Urinary bladder (tissue), 4 donors: ENCODE measurements around the gene WNT4. TPM values are rescaled to one million over a fixed set of nuclear protein-coding genes. Genes with fewer than 3 reads are reported as not detected.
A peak's percentile ranks its signal among the peaks of the same experiment; 100 is the strongest.

Experiments used
- DNase-seq: peaks from one replicate; pipeline ENCODE4 v3.0.0-alpha.2; 2015; ENCODE audit errors: extremely low spot score
- H3K27ac ChIP-seq: one replicate; pipeline ENCODE4 v1.5.1; 2013; ENCODE audit warnings: low read depth, mild to moderate bottlenecking, moderate library complexity
- H3K36me3 ChIP-seq: one replicate; pipeline ENCODE4 v1.6.1; 2013; ENCODE audit warnings: mild to moderate bottlenecking, moderate library complexity; ENCODE audit not compliant: insufficient read depth
- H3K4me1 ChIP-seq: one replicate; pipeline ENCODE4 v1.6.1; 2013; ENCODE audit warnings: mild to moderate bottlenecking, moderate library complexity; ENCODE audit not compliant: insufficient read depth
- H3K4me3 ChIP-seq: one replicate; pipeline ENCODE4 v1.5.1; 2013; ENCODE audit warnings: low read depth, low read length
- WGBS: extraction: QIAGEN DNeasy Blood & Tissue Kit; methylation state at CpG from one replicate; pipeline ENCODE4 v1.1.7; 2013; 5-methylcytosine and 5-hydroxymethylcytosine counted together
- polyA plus RNA-seq: library from polyadenylated mRNA; stranded (reverse); fragments of 200-250 nt; gene quantifications from one replicate; pipeline ENCODE4 v1.2.3, GENCODE V29; 2013
- total RNA-seq: library from RNA; depleted of rRNA; stranded (reverse); fragments of >200 nt; gene quantifications from one replicate; pipeline ENCODE4 v1.2.3, GENCODE V29; 2014
- donor health status: healthy with polysubstance abuse.
- donor health status: healthy.

The WNT4 gene
- total RNA-seq (3.0 TPM), polyA plus RNA-seq (3.9 TPM)

GRCh38 chr1:22143065-22144033 lies at the start of gene WNT4:
WNT4 (minus strand) TSS chr1:22143097; CDS start chr1:22142922, 175 bp downstream.
- no peaks in the 10 kb centered on the region for H3K36me3 ChIP-seq
- H3K4me3 ChIP-seq = peak within 1 kb of the TSS; percentile 72
- H3K27ac ChIP-seq = peak within 1 kb of the TSS; percentile 62
- WGBS = 2% methylated on average over 90 of the region's 106 CpGs
- DNase-seq = no peak
- no peaks in the 10 kb centered on the region for H3K4me1 ChIP-seq

- no peak overlapping the region for H3K4me3 ChIP-seq
- WGBS = 97% methylated on average over 3 of the region's 3 CpGs
- no peak overlapping the region for H3K27ac ChIP-seq
- no peak for DNase-seq
- H3K4me1 ChIP-seq = no peaks in the 10 kb centered on the region
- no peaks in the 10 kb centered on the region for H3K36me3 ChIP-seq
These were observed 47.8 kb upstream of the WNT4 start for GRCh38 chr1:22190731-22191130.

- H3K4me1 ChIP-seq = no peaks in the 10 kb centered on the region
- no peaks in the 10 kb centered on the region for H3K36me3 ChIP-seq
- 95% methylated on average over 6 of the region's 6 CpGs for WGBS
- no peak overlapping the region for H3K27ac ChIP-seq
- DNase-seq = no peak
- H3K4me3 ChIP-seq = no peak overlapping the region
These were observed 47.4 kb upstream of the WNT4 start for GRCh38 chr1:22190251-22190650.

GRCh38 chr1:22189619-22190018 lies 46.7 kb upstream of the WNT4 start:
- DNase-seq = no peak
- H3K36me3 ChIP-seq = no peaks in the 10 kb centered on the region
- H3K4me1 ChIP-seq = no peaks in the 10 kb centered on the region
- H3K27ac ChIP-seq = no peak overlapping the region
- WGBS = 87% methylated on average over 4 of the region's 4 CpGs
- no peak overlapping the region for H3K4me3 ChIP-seq

GRCh38 chr1:22188914-22189313 lies 46.0 kb upstream of the WNT4 start:
- no peak for DNase-seq
- Histone ChIP-seq H3K4me3 (no peak overlapping the region), H3K4me1 (no peaks in the 10 kb centered on the region), H3K36me3 (no peaks in the 10 kb centered on the region), H3K27ac (no peak overlapping the region)
- WGBS = 87% methylated on average over 7 of the region's 7 CpGs

GRCh38 chr1:22188436-22188835 lies 45.5 kb upstream of the WNT4 start:
- Histone ChIP-seq H3K4me3 (no peak overlapping the region), H3K36me3 (no peaks in the 10 kb centered on the region), H3K27ac (no peak overlapping the region), H3K4me1 (no peaks in the 10 kb centered on the region)
- DNase-seq = no peak
- WGBS = 93% methylated on average over 3 of the region's 3 CpGs

- Histone ChIP-seq H3K36me3 (no peaks in the 10 kb centered on the region), H3K4me1 (no peaks in the 10 kb centered on the region)
These were observed 43.4 kb upstream of the WNT4 start for GRCh38 chr1:22186311-22186710.

GRCh38 chr1:22184892-22185612 lies 42.2 kb upstream of the WNT4 start:
- DNase-seq = peak; percentile 20
- 54% methylated on average over 21 of the region's 21 CpGs for WGBS
- Histone ChIP-seq H3K36me3 (no peaks in the 10 kb centered on the region), H3K4me3 (no peak overlapping the region), H3K27ac (no peak overlapping the region), H3K4me1 (no peaks in the 10 kb centered on the region)

More at GRCh38 chr1:22186311-22186710, 43.4 kb upstream of the WNT4 start:
- 92% methylated on average over 7 of the region's 7 CpGs for WGBS
- H3K4me3 ChIP-seq = no peak overlapping the region
- no peak overlapping the region for H3K27ac ChIP-seq
- no peak for DNase-seq

GRCh38 chr1:22184454-22184853 lies 41.6 kb upstream of the WNT4 start:
- no peak for DNase-seq
- 97% methylated on average over 1 of the region's 1 CpG for WGBS
- no peaks in the 10 kb centered on the region for H3K4me1 ChIP-seq
- H3K36me3 ChIP-seq = no peaks in the 10 kb centered on the region
- H3K4me3 ChIP-seq = no peak overlapping the region
- H3K27ac ChIP-seq = no peak overlapping the region

- Histone ChIP-seq H3K27ac (no peak overlapping the region), H3K4me3 (no peak overlapping the region), H3K36me3 (no peaks in the 10 kb centered on the region), H3K4me1 (no peaks in the 10 kb centered on the region)
- WGBS = 59% methylated on average over 11 of the region's 11 CpGs
- DNase-seq = no peak
These were observed 39.8 kb upstream of the WNT4 start for GRCh38 chr1:22182715-22183114.

GRCh38 chr1:22179197-22179803 lies 36.4 kb upstream of the WNT4 start:
- Histone ChIP-seq H3K4me3 (no peak overlapping the region), H3K27ac (no peak overlapping the region), H3K36me3 (no peaks in the 10 kb centered on the region), H3K4me1 (no peaks in the 10 kb centered on the region)
- WGBS = 95% methylated on average over 2 of the region's 2 CpGs
- DNase-seq = no peak

GRCh38 chr1:22177354-22178003 lies 34.6 kb upstream of the WNT4 start:
- no peak overlapping the region for H3K4me3 ChIP-seq
- H3K4me1 ChIP-seq = no peaks in the 10 kb centered on the region
- no peaks in the 10 kb centered on the region for H3K36me3 ChIP-seq
- no peak for DNase-seq
- H3K27ac ChIP-seq = no peak overlapping the region
- WGBS = 82% methylated on average over 9 of the region's 9 CpGs

- DNase-seq = no peak
- Histone ChIP-seq H3K36me3 (no peaks in the 10 kb centered on the region), H3K4me3 (no peak overlapping the region), H3K4me1 (no peaks in the 10 kb centered on the region), H3K27ac (no peak overlapping the region)
- 57% methylated on average over 5 of the region's 5 CpGs for WGBS
These were observed 33.4 kb upstream of the WNT4 start for GRCh38 chr1:22176258-22176657.
